Measurements from ENCODE around the gene WDFY2.
"Not testable (repeated sequence)": the region's sequence is repeated elsewhere in the genome, so short reads cannot be mapped to it uniquely, and the experiment has no call there.

WDFY2 gene

DNA sequence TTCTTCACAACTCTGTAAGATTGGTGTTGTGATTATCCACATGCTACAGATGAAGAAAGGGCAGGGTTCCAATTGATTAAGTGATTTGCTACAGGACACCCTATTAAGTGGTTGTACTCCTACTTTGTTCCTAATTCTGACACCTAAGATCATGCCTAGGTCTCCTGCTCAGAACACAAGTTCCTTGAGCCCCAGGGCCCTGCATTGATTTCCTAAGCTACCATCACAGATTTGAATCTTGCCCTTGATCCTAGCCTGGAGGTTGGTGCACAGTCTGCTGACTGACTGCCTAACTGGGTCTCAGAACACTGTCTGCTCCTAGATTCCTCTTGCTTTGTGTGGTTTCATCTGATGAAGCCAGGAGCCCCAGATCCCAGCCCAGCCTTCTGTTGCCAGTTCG is 19.6 kb upstream of the WDFY2 start:
- DNase-seq, result no peak

DNA sequence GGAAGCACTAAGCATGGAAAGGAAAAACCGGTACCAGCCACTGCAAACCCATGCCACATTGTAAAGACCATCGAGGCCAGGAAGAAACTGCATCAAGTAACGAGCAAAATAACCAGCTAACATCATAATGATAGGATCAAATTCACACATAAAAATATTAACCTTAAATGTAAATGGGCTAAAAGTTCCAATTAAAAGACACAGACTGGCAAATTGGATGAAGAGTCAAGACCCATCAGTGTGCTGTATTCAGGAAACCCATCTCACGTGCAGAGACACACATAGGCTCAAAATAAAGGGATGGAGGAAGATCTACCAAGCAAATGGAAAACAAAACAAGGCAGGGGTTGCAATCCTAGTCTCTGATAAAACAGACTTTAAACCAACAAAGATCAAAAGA is 15.3 kb upstream of the WDFY2 start:
- DNase-seq, result not testable (repeated sequence)

DNA sequence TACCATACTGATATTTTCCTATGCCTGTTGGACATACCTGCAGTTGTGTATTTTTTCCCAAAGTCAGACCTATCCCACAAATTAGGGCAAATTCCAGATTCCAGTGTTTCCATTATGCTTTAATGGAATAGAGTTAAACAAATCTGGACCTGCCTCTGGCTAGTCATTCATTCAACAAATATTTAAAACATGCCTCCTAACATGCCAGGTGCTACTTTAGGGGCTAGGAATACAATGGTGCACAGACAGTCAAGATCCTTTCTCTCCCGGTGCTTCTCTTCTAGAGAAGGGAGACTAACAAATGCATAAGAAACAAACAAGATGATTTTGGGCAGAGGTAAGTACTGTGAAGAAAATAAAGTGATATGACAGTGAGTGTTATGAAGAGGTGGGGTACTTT is 7.5 kb upstream of the WDFY2 start:
- no peak for DNase-seq

DNA sequence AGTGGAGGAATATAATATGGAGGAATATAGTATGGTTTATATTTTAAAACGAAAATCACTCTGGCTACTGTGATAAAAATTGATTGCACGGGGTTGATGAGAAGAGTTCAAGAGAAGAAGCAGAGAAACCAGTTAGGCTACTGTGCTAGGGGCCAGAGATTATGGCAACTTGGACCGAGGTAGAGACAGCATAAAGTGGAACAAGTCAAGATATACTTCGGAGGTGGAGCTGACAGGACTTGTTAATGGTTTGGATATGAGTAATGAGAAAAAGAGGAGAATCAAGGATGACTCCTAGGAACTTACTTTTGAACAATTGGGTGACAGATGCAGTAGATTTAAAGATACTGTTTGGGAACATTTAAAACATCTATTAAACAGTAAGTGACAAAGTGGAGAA is 6.6 kb upstream of the WDFY2 start:
- no peak for DNase-seq

DNA sequence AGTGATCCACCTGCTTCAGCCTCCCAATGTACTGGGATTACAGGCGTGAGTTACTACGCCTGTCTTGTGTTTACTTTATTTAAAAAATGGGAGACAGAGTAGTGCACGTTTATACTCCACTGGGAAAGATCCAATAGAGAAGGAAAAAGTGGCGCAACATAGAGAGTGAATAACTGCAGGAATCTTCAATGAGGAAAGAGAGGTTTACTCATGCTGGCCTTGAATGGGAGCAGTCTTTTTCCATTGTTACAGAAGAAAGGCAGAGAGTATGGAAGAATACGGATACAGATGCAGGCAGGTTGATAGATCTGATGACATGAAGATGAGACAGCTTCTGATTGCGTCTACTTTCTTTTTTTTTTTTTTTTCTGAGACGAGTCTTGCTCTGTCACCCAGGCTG is 4.6 kb upstream of the WDFY2 start:
- no peak for DNase-seq

DNA sequence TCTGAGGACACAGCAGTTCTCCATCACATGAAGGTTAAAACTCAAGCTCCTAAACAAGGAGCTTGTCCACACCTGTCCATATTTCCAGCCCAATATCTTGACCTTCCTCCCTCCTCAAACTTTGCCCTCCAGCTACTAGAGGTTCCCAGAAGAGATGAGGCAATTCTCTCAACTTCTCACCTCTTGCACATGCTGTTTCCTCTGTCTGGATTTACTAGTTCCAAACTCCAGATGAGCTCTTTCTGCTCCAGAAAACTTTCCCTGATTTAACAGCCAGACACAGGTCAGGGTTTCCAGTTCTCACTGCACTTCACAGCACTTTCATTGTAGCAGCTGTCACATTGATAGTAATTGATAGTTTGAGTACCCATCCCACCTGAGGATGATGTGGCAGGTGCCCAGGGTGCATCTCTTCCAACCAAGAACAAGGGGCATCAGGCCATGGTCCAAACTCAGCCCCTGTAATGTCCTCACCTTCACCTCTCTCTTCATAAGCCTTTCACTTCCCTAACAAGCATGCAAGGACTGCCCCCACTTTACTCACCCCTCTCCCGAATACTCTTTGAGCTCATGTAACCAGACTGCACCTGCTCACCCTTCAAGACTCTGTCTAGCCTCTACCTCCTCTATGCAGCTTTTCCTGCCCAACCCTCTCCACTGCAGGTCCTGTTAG is 3.0 kb upstream of the WDFY2 start:
- no peak for DNase-seq

DNA sequence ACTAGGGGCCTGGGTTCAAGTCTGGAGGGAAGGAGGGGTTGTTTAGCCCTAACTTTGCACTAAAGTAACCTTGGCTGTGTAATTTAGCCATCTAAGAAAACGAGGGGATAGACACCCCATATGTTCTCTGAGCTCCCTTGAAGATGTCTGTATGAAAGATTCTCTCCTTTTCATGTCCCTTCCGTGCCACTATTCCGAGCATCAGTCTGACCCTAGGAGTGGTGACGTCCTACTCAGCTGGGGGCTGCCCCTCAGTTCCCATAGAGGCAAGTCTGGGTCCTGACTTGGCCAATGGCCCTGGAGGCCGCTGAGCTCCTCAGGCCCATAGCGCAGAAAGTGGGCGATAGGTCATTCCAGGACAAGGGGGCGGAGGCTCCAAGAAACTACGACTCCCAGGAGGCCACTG is 790 bp upstream of the WDFY2 start:
- DNase-seq, result no peak

DNA sequence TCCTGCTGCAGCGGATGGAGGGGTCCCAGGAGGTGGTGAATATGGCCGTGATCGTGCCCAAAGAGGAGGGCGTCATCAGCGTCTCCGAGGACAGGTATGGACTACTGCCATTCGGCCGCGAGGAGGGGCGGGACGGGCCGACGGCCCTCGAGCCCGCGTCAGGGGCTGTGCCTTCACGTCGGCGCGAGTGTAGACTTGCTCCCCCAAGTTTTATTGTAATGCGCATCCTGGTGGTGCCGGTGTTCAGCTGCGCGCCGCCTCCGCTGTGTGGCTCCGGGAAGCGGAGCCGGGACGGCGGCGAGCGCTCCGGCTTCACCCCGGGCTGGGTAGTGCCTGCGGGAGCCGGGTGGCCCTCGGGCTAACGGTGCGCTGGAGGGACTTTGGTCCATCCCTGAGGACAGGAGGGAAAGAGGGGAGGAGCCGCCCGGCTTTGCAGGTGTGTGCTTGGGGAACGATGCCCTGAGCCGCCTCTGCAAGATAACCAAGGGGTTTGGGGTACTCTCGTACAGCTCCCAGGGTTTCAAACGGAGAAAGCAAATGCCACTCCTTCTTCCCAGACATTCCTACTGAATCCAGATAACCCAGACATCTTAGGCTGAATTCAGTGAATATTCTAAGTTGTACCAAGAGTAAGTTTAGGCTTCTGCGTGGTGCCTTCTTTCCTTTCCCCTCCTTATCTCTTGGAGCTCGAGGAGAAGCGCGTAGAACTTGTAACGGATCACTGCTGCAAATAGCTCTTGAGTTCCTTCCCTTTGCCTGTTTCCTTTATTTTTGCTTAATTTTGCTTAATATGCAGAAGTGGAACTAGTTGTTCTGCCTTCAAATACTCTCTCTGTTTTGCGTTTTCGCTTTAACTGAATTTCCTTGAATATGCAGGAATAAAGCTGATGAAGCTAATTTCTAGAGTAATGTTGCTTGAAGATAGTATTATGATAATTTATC is 740 bp downstream of the WDFY2 start:
- peak; percentile 49 for DNase-seq

DNA sequence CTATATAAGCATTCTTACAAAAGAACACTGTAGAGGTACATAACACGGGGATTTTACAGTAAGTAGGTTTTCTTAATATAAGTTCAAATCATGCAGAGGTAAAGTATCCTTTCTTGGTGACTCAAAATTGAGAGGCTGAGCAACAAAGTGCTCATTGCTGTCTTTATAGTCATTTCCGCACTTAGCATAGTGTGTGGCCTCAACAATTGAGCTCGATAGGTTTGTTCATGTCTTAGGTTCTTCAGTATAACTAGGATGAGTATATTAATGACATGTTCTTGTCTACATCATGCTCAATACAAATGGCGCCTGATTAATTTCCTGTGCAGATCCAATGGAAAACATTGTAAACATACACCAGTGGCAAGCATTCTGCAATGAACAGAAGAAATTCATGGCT is 1.4 kb downstream of the WDFY2 start:
- no peak for DNase-seq

DNA sequence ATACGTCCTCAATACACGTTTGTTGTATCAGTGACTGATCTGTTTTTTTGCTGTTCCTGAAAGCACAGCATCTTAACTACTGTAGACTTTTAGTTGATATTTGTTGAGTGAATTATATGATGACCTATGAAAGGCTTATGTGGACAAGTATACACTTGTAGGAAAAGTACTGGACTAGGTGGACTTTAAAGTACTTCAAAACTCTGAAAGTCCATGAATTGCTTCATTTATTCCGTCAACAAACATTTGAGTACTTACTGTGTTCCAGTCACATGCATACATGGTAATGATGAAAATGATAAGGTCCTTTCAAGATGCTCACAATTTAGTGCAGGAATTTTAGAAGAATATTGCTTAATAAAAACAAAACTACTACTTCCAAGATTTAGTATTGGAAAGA is 3.1 kb downstream of the WDFY2 start:
- DNase-seq, result no peak

DNA sequence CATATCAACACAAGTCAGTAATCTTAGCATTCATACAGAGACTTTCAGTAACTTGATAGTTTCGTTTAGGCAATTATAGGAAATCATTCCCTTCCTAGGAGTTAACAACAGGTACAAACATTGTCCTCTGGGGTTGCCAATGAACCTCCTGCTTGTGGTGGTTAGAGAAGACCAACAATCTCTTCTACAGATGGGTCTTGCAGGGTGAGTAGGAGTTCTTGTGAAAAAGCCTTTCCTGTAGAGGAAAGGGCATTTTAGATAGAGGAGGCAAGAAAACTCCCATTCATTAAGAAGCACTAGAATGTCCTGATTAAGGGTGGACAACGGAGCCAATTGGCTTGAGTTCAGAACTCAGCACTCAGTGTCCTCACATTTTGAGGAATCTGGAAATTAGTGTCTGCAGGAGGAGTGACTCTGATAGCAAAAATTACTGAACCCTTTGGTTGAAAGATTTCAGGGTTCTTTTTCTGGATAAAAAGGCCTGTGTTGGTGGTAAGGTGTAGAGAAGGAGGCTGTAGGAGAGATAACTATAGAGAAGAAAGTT is 4.2 kb downstream of the WDFY2 start:
- no peak for DNase-seq

DNA sequence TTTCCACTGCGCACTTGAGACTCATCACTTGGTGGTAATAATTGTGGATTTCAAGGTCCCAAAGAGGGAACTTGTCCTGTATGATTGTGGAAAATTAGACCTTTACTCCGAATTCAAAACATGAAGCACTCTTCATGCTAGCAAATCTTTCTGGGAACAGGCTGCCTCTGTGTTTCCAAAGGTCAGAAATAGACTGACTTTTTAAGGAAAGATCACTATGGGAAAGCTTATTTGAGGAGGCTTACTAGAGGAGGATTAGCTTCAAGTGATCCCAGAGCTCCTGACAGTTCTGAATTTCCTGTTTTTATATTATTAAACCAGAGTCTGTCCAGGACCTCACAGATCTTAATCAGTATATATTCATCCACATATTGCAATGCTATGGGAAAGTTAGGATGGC is 5.5 kb downstream of the WDFY2 start:
- DNase-seq, result no peak

DNA sequence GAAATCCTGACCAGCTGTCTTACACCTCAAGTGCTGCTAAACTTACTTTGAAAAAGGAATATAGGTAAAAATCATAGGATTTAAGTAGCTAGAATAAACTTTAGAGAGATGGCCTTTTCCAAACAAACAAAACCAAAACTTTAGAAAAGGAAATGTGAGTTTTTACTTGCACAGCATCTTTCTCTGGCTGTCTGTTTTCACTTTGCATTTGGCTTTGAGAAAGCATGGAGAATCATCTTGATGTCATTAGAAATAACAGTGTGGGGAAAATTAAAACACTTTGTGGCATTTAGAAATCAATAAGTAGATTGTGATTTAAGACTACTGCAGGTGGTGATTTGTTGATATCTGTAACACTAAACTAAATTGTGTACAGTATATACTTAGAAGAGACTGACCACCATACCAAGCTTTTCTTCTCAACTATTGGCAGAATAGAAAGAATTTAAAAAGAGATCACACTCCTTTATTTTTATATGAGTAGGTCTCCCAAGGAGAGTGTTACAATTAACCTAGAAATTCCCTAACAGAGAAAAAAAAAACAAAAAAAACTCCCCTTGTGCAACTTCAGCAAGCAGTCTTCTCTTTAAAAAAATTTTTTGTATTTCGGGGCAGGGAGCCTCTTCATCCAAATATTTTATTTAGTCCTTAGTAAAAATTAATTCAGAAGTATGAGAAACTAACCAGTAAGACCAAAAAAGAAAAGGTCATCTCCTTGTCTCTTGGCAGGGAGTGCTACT is 6.1 kb downstream of the WDFY2 start:
- no peak for DNase-seq

DNA sequence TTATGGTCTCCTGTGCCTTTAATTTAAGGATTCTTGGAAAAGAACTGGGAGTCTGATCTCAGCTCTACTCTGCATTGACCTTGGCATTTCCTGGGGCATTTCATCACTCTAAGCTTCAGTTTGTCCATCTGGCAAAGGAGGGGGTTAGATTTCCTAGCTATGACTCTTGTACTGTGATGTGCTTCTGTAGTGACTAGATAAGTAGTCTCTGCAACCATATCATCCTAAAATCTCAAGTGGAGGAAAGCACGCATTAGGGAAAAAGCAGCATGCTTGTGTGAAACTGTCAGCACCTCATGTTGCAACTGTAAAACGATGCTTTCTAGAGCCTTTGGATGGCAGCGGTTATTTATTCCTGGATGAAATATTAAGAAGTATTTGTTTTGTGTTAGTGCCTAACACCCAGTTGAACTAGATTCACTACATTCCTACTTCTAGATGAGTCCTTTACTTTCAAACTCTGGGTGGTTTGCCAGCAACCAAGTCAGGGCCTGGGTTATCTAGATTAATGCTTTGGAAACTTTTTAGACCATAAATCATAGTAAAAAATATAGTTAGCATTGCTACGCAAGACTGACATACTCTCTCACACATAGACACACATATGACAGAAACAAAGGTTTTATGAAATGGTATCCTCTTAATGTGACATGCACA is 6.8 kb downstream of the WDFY2 start:
- no peak for DNase-seq

DNA sequence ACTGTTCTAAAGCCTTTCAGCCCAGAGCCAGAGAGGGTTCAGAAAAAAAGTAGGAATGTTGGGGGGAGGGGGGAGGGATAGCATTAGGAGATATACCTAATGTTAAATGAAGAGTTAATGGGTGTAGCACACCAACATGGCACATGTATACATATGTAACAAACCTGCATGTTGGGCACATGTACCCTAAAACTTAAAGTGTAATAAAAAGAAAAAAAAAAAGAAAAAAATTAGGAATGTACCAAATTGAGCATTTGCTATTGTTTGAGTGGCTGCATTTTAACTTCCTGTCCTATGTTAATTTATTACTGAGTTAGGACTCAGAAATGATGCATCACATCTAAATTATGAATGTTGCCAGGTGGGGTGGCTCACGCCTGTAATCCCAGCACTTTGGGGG is 7.7 kb downstream of the WDFY2 start:
- DNase-seq, result not testable (repeated sequence)

DNA sequence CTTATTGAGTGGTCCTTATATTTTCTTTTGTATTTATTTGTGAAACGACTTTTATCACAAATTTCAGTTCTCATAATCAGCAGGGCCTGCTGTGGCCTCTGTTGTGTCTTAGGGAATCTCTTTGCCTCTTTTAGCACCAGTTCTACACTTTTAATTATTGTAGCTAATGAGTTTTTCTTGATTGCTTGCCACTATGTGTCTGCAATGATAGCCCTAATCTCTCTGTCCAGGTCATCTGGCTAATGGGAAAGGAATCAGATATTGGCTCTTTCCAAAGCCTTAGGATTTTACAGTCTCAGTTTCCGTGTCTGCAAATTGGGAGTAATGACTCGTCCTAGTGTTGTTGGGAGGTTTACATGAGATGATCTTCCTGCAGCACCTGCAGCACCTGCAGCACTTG is 10.2 kb downstream of the WDFY2 start:
- DNase-seq, result no peak

DNA sequence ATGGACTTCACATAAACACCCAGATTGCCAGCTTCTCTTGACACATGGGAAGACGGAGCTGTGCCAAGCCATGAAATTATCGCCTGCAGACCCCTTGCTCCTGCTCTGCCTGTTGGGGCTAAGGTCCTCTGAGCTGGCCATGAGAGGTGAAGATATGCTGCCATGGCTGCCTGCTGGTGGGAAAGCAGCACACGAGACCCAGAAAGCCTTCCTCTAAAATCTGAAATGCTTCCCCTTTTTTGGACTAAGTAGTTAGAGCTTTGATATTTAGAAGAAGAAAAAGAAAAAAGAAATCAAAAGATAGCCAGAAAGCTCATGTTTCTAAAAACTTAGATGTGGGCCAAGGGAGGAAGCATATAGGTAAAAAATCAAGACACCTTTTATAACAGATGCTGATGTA is 11.2 kb downstream of the WDFY2 start:
- DNase-seq, result no peak

DNA sequence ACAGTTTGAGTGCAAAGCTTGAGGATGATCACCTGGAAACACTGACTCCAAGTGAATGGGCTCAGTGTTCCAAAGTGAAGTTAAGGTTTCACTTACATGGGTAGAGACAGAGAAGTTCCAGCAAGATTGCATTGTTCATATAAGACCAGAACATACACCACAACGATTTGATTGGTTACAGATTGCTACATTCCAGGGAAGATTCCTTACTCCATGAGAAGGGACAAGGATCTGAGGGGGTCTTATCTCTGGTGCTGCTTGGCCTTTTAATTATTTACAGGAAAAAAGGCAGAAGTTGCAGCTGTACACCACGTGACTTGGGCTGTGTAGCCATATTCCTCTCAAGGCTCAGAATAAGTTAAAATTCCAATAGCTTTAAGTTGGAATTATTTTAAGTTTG is 12.3 kb downstream of the WDFY2 start:
- DNase-seq, result no peak

DNA sequence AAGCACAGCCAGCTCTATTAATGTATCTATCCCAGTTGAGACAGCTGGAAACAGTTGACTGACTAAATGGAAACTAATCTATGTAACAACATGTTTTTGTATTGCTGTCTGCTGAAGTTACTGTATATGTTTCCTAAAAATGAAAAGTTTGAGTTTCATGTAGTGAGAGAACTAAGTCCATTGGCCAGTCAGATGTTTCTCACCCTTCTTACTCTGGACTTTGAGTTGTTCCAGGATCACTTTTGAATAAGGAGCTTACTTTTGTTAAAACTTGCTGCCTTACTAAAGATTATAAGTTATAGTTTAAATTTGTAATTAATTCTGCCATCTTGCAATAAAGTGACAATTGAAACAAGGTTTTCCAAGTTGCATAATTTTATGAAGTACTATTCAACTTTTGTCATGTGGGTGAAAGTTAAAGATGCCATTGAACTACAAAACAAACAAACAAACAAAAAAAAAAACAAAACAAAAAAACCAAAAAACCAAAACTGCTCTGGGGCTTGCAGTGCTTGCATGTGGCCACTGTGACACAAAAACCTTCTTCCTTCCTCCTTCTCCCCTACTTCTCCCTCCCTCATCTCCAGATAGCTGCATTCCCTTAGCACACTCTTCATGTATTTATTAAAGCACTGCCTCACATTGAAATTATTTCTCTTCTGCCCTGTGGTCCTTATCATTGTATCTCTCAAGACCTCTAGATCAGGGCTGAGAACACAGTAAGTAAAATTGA is 15.3 kb downstream of the WDFY2 start:
- no peak for DNase-seq

DNA sequence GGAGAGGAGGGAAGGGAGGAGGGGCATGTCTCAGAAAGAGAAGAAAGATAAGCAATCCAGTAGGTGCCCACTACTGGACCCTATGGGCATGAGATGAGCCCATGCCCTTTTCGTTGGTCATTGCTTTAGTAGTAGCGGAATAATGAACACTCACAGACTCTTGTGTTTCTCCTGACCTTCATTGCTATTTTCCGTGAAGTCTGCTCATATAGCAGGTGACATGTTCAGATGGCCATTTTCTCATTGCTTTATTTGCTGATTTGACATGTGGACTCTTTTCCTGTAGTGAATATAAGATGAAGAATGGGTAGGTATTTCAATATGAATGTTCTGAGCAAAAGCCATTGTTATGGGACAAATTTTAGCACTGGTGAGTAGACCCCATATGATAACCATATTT is 16.4 kb downstream of the WDFY2 start:
- DNase-seq, result no peak

DNA sequence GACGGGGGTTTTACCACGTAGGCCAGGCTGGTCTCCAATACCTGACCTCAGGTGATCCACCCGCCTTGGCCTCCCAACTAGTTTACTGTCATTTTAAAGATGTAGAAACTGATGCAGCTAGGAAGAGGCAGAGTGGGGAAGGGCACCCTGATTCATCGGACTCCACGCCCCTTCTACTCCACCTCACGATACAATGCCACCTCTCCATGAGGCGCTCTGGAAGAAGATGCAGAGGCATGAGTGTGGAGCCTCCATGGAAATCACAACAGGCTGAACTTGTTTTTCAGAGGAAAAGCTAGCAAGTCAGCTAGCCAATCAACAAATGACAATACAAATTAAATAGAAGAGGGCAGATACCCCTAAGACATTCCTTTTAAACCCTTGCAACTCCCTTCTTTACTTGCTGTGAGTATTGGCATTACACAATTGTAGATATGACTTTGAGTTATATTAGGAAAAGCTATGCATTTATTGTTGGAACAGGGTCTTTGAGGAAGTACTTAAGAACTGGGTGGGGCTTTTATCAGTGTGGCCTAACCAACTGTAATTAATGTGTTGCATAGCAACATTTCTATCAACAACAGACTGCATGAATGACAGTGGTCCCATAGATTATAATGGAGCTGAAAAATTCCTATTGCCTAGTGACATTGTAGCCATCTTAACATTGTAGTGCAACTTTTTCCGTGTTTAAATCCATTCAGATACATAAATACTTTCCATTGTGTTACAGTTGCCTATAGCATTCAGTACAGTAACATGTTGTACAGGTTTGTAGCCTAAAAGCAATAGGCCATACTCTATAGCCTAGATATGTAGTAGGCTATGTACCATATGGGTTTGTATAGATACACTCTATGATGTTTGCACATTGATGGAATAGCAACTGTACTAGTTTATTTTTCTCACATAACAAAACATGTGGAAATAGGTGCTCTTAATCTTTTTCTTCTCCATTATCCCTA is 17.6 kb downstream of the WDFY2 start:
- peak; percentile 80 for DNase-seq

Measured in DMS153 (cell line).